Measurements from ENCODE around the gene NPFF. TPM values are rescaled to one million over a fixed set of nuclear protein-coding genes. Genes with fewer than 3 reads are reported as not detected.

Gene NPFF
- total RNA-seq, 6 donors from 2014 or later, result 6.2 TPM; not detected in 5

GRCh38 chr12:53505555-53506449, 1.5 kb downstream of the NPFF start:
- H3K9me3 ChIP-seq, result no peaks in the 10 kb centered on the region
- no peaks in the 10 kb centered on the region for H3K27me3 ChIP-seq
- DNase-seq (peak; percentile 15 to 46), ATAC-seq (ENCODE audit: low FRiP score in 2 of 2) (no peak)
- peak overlapping the region in 1 of 4 donors; percentile 29 for H3K27ac ChIP-seq
- 86 to 92% methylated on average over 12 to 14 of the region's 19 CpGs for WGBS, 2 donors
- peaks cover 27 to 31% (median 28%) of the 10 kb centered on the region in 4 donors for H3K4me1 ChIP-seq
- H3K36me3 ChIP-seq, result peaks cover 0 to 46% (median 31%) of the 10 kb centered on the region in 4 donors
- no peak for TF ChIP-seq EP300 (IDR thresholded peaks at IDR 0.05)
- no peak for TF ChIP-seq CTCF (IDR thresholded peaks at IDR 0.05)
- H3K4me3 ChIP-seq, result no peak overlapping the region

GRCh38 chr12:53505086-53505485, 2.2 kb downstream of the NPFF start:
- DNase-seq, result peak in 1 of 2 donors; percentile 66
- WGBS, 2 donors, result 89 to 91% methylated on average over 4 to 10 of the region's 10 CpGs

GRCh38 chr12:53504004-53504920, 3.0 kb downstream of the NPFF start:
- TF ChIP-seq EP300 (IDR thresholded peaks at IDR 0.05) (no peak), POLR2A (IDR thresholded peaks at IDR 0.05) (no peak), CTCF (IDR thresholded peaks at IDR 0.05) (no peak), POLR2AphosphoS5 (IDR thresholded peaks at IDR 0.05) (no peak)
- peaks cover 0 to 38% (median 25%) of the 10 kb centered on the region in 4 donors for H3K36me3 ChIP-seq
- peak overlapping the region in 3 of 4 donors; percentile 93 to 99 (median 96) for H3K27ac ChIP-seq
- no peak for DNase-seq
- peaks cover 32 to 41% (median 34%) of the 10 kb centered on the region in 4 donors for H3K4me1 ChIP-seq
- no peaks in the 10 kb centered on the region for H3K9me3 ChIP-seq
- H3K27me3 ChIP-seq, result no peaks in the 10 kb centered on the region
- ATAC-seq (ENCODE audit: low FRiP score in 2 of 2), result no peak
- no peak overlapping the region for H3K4me3 ChIP-seq
- WGBS, 2 donors, result 81 to 91% methylated on average over 14 of the region's 14 CpGs

More at GRCh38 chr12:53505086-53505485, 2.2 kb downstream of the NPFF start:
- peak overlapping the region in 1 of 4 donors; percentile 29 for H3K27ac ChIP-seq
- no peak overlapping the region for H3K4me3 ChIP-seq
- H3K4me1 ChIP-seq, result peaks cover 27 to 33% (median 28%) of the 10 kb centered on the region in 4 donors
- no peaks in the 10 kb centered on the region for H3K9me3 ChIP-seq
- TF ChIP-seq EP300 (IDR thresholded peaks at IDR 0.05) (no peak), CTCF (IDR thresholded peaks at IDR 0.05) (no peak), POLR2AphosphoS5 (IDR thresholded peaks at IDR 0.05) (no peak), POLR2A (IDR thresholded peaks at IDR 0.05) (no peak)
- no peak for ATAC-seq (ENCODE audit: low FRiP score in 2 of 2)
- peaks cover 0 to 39% (median 27%) of the 10 kb centered on the region in 4 donors for H3K36me3 ChIP-seq
- no peaks in the 10 kb centered on the region for H3K27me3 ChIP-seq

- Histone ChIP-seq H3K4me3 (peak overlapping the region in 1 of 4 donors; percentile 3), H3K27me3 (no peaks in the 10 kb centered on the region), H3K4me1 (peaks cover 29 to 44% (median 38%) of the 10 kb centered on the region in 4 donors), H3K9me3 (no peaks in the 10 kb centered on the region), H3K36me3 (peaks cover 0 to 38% (median 25%) of the 10 kb centered on the region in 4 donors), H3K27ac (peak overlapping the region; percentile 93 to 99 (median 96))
- DNase-seq (peak; percentile 16 to 57), ATAC-seq (ENCODE audit: low FRiP score in 2 of 2) (no peak)
- TF ChIP-seq EP300 (IDR thresholded peaks at IDR 0.05) (no peak), POLR2AphosphoS5 (IDR thresholded peaks at IDR 0.05) (no peak), CTCF (IDR thresholded peaks at IDR 0.05) (no peak), POLR2A (IDR thresholded peaks at IDR 0.05) (no peak)
- WGBS, 2 donors, result 80 to 82% methylated on average over 8 to 10 of the region's 10 CpGs
These were observed 4.1 kb downstream of the NPFF start for GRCh38 chr12:53502983-53503728.

All from upper lobe of left lung (tissue), 6 donors.